A549 treated with CORT108297 at 1 μM for 4 hours (cell line): ENCODE results near the gene AACS. TPM values are rescaled to one million over a fixed set of nuclear protein-coding genes. Genes with fewer than 3 reads are reported as not detected.

Experiments
- total RNA-seq: library from RNA; stranded (reverse); fragments of 200-300 nt; extraction: Qiagen RNA extraction; gene quantifications from 5 replicates; pipeline ENCODE4 v1.2.3, GENCODE V29; 2022

The AACS gene
- 16.0 to 19.1 TPM (median 17.9 TPM) in 5 replicates for total RNA-seq

GRCh38 chr12:125065021-125065918 lies at the start of gene AACS:
Gene AACS (plus strand): TSS chr12:125065435. CDS start chr12:125065585, 150 bp downstream.

GRCh38 chr12:125185740-125186470 lies 120.7 kb downstream of the AACS start, which contains the start of gene TMEM132B:
Gene TMEM132B (plus strand): TSS chr12:125186386.

Other genes starting within 250 kb of the AACS start
- gene SCARB1, start 201.6 kb upstream of the AACS start, total RNA-seq, result 109 to 176 TPM (median 166 TPM) in 5 replicates
- 1,226 to 1,665 TPM (median 1,286 TPM) in 5 replicates for gene UBC, start 150.8 kb upstream of the AACS start, total RNA-seq
- 33.8 to 46.3 TPM (median 44.6 TPM) in 5 replicates for gene DHX37, start 76.3 kb upstream of the AACS start, total RNA-seq
- gene BRI3BP, start 71.8 kb upstream of the AACS start, total RNA-seq, result 17.9 to 22.4 TPM (median 20.4 TPM) in 5 replicates
- 0.01 to 0.08 TPM (median 0.06 TPM) in 3 of 5 replicates, not detected in the others for gene TMEM132B, start 121.0 kb downstream of the AACS start, total RNA-seq